Ovary (tissue), 9 donors: ENCODE data around the gene PYY. TPM values are rescaled to one million over a fixed set of nuclear protein-coding genes. Genes with fewer than 3 reads are reported as not detected.

ENCODE experiments used
- DNase-seq, 5 donors: peaks; one replicate each; pipeline ENCODE4 v3.0.0-alpha.2; 2019 to 2020
- H3K27ac ChIP-seq, 2 donors: fragments of 200-600 bp; one replicate each; pipeline versions ENCODE4 v1.5.1 to v1.8.0; 2019 to 2022
- H3K27me3 ChIP-seq: fragments of 200-600 bp; one replicate; pipeline ENCODE4 v1.8.0; 2022
- H3K36me3 ChIP-seq: fragments of 200-600 bp; sonication (generic); one replicate; pipeline ENCODE4 v1.5.1; 2019
- H3K4me1 ChIP-seq: one replicate; pipeline ENCODE4 v1.8.1; 2013; ENCODE audit warnings: mild to moderate bottlenecking, moderate library complexity; ENCODE audit not compliant: insufficient read depth
- H3K4me3 ChIP-seq: fragments of 200-600 bp; sonication (generic); one replicate; pipeline ENCODE4 v1.5.1; 2017
- H3K9me3 ChIP-seq, 2 donors: fragments of 200-600 bp in 1 of 2; sonication (generic) in 1 of 2; one replicate each; pipeline versions ENCODE4 v1.5.1 to v1.8.1; 2013 to 2019; ENCODE audit warnings: mild to moderate bottlenecking in 1 of 2, moderate library complexity in 1 of 2
- EP300 ChIP-seq: sonication (generic); formaldehyde crosslinking; IDR thresholded peaks from one replicate; pipeline ENCODE4 v1.6.1; 2017; ENCODE audit warnings: antibody characterized with exemption
- POLR2A ChIP-seq: fragments of 450-650 bp; IDR thresholded peaks from one replicate; pipeline ENCODE4 v1.6.1; 2017; ENCODE audit warnings: antibody characterized with exemption, mild to moderate bottlenecking, moderate library complexity
- WGBS, 3 donors: extraction: QIAGEN DNeasy Blood & Tissue Kit in 1 of 3; methylation state at CpG; one replicate each; pipeline versions ENCODE4 v1.1.5 to v1.1.7; 2013 to 2017; 5-methylcytosine and 5-hydroxymethylcytosine counted together
- intact Hi-C, 4 donors: fragments of 100-400 bp; cut with DNase I; formaldehyde crosslinking; loops; one replicate each; pipeline versions ENCODE4 v1.11.0 to v1.15.1; 2022 to 2023
- polyA plus RNA-seq, 2 donors: library from polyadenylated mRNA; stranded (reverse); fragments of 200-250 nt in 1 of 2; fragments of 350-450 nt in 1 of 2; fragmentation: Illumina TruSeq in 1 of 2; extraction: RNeasy Lipid Tissue Mini Kit (QIAGEN cat#74804) in 1 of 2; gene quantifications; one replicate each; pipeline ENCODE4 v1.2.3, GENCODE V29; 2013 to 2014
- total RNA-seq, 7 donors: library from RNA; depleted of rRNA in 2 of 7; stranded (reverse); fragments of >200 nt in 2 of 7; fragmentation: NEBNext Ultra II Directional in 3 of 7; extraction: Animal tissue kit (Norgen Biotek cat#: 25700) in 3 of 7; gene quantifications; one replicate each; pipeline versions ENCODE4 v1.1.0 to v1.2.4, GENCODE V29; 2016 to 2023
- TF ChIP-seq, protein P1 (sequence below), 3 donors: fragments of 450-650 bp in 2 of 3; fragments of 200-600 bp in 1 of 3; IDR thresholded peaks; one replicate each; pipeline versions ENCODE4 v1.5.1 to v1.8.0; 2016 to 2022; ENCODE audit warnings: antibody characterized with exemption in 3 of 3, mild to moderate bottlenecking in 1 of 3
- donor health status: DM: no; HTN: no; CAD: no; lungs with moderate emphysema.
- donor health status: DM: no; HTN: no; CAD: no.
- donor health status: Bipolar disorder and iron deficiency.
- donor health status: DM: yes; HTN: yes; CAD: no.
- donor health status: DM: no; HTN: no; CAD: no.
- donor health status: DM: yes; HTN: yes; CAD: no.

Gene PYY
- total and polyA plus RNA-seq, 9 donors, result 0.18 to 1.1 (median 0.69) TPM; not detected in 6

GRCh38 chr17:43952351-43952723 is 1.4 kb downstream of the PYY start:
- H3K27ac ChIP-seq, result no peak overlapping the region
- intact Hi-C loops, result no loop called here
- H3K27me3 ChIP-seq, result no peaks in the 10 kb centered on the region
- no peak for TF ChIP-seq EP300
- TF ChIP-seq, protein P1, sequence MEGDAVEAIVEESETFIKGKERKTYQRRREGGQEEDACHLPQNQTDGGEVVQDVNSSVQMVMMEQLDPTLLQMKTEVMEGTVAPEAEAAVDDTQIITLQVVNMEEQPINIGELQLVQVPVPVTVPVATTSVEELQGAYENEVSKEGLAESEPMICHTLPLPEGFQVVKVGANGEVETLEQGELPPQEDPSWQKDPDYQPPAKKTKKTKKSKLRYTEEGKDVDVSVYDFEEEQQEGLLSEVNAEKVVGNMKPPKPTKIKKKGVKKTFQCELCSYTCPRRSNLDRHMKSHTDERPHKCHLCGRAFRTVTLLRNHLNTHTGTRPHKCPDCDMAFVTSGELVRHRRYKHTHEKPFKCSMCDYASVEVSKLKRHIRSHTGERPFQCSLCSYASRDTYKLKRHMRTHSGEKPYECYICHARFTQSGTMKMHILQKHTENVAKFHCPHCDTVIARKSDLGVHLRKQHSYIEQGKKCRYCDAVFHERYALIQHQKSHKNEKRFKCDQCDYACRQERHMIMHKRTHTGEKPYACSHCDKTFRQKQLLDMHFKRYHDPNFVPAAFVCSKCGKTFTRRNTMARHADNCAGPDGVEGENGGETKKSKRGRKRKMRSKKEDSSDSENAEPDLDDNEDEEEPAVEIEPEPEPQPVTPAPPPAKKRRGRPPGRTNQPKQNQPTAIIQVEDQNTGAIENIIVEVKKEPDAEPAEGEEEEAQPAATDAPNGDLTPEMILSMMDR (IDR thresholded peaks at IDR 0.05), result no peak
- no peak for TF ChIP-seq POLR2A
- no peaks in the 10 kb centered on the region for H3K36me3 ChIP-seq
- 2 to 4% (median 3%) methylated on average over 19 of the region's 19 CpGs for WGBS, 3 donors
- DNase-seq, result no peak
- H3K4me3 ChIP-seq, result no peak overlapping the region
- no peaks in the 10 kb centered on the region for H3K9me3 ChIP-seq
- no peaks in the 10 kb centered on the region for H3K4me1 ChIP-seq

DNA sequence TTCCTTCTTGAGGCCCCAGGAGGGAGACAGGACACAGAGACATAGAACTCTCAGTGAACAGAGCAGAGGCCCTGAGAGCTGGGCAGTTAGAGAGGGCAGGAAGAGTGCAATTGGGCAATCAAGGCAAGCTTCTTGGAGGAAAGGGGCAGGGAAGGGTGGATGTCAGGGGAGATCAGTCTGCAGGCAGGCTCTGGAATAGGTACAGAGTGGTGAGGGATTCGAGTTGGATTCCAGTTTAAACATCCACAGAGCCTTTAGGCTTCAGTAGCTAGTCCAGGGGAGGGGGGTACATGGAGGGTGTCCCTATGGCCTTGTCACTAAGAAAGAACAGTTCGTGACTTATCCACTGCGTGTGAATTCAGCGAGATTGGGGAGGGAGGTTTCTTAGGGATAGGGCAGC is 2.0 kb downstream of the PYY start:
- H3K36me3 ChIP-seq, result no peaks in the 10 kb centered on the region
- 49 to 64% (median 64%) methylated on average over 4 of the region's 4 CpGs for WGBS, 3 donors
- no peak overlapping the region for H3K27ac ChIP-seq
- no peak for DNase-seq
- no peaks in the 10 kb centered on the region for H3K9me3 ChIP-seq
- TF ChIP-seq EP300 (no peak), POLR2A (no peak)
- TF ChIP-seq, protein P1 (IDR thresholded peaks at IDR 0.05), result no peak
- H3K4me3 ChIP-seq, result no peak overlapping the region
- intact Hi-C loops, result no loop called here
- H3K27me3 ChIP-seq, result no peaks in the 10 kb centered on the region
- no peaks in the 10 kb centered on the region for H3K4me1 ChIP-seq

DNA sequence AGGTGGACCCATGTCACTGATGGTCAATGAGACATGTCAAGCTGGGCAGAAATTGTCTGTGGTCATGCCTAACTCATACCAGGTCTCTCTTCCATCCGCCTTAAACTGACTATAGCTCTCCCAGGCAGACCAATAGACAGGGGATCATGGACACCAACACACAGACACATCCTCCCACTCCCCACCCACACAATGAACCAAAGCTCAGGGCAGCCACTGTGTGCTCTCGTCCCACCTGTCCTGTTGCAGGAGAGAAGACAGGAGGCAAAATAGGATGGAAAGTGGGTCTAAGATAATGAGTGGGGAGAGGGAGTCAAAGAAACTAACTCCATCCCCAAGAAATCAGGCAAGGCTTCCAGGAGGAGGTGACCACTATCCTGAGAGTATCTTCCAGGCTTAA is 3.2 kb downstream of the PYY start:
- H3K36me3 ChIP-seq, result no peaks in the 10 kb centered on the region
- intact Hi-C loops, result no loop called here
- H3K27me3 ChIP-seq, result no peaks in the 10 kb centered on the region
- TF ChIP-seq POLR2A (no peak), EP300 (no peak)
- TF ChIP-seq, protein P1 (IDR thresholded peaks at IDR 0.05), result no peak
- H3K4me1 ChIP-seq, result no peaks in the 10 kb centered on the region
- WGBS, 3 donors, result 70 to 85% (median 73%) methylated on average over 2 of the region's 2 CpGs
- no peak overlapping the region for H3K4me3 ChIP-seq
- H3K27ac ChIP-seq, result no peak overlapping the region
- H3K9me3 ChIP-seq, result no peaks in the 10 kb centered on the region
- DNase-seq, result no peak

- DNase-seq, result no peak
- Histone ChIP-seq H3K9me3 (no peaks in the 10 kb centered on the region), H3K4me1 (no peaks in the 10 kb centered on the region), H3K36me3 (no peaks in the 10 kb centered on the region), H3K4me3 (no peak overlapping the region), H3K27me3 (no peaks in the 10 kb centered on the region), H3K27ac (no peak overlapping the region)
- intact Hi-C loops, result loop anchor here in 3 of 4 donors (10.0 kb wide), 2 partner anchors 95 to 215 kb away; no protein-coding TSS in a partner anchor
- WGBS, 3 donors, result 55 to 66% (median 59%) methylated on average over 4 of the region's 4 CpGs
- TF ChIP-seq EP300 (no peak), POLR2A (no peak)
- TF ChIP-seq, protein P1 (IDR thresholded peaks at IDR 0.05), result no peak
Observed at GRCh38 chr17:43949781-43950180, 4.0 kb downstream of the PYY start.
